Lower lobe of right lung (tissue), 2 donors: Measurements from ENCODE around the gene PRTFDC1. TPM values are rescaled to one million over a fixed set of nuclear protein-coding genes. Genes with fewer than 3 reads are reported as not detected.

Source experiments
- ATAC-seq, 2 donors: fragments of 200-7000 bp; cut with Tn5 transposase; one replicate each; pipeline ENCODE4 v1.9.1; 2020 to 2022; ENCODE audit warnings: mild to moderate bottlenecking in 2 of 2, moderate library complexity in 2 of 2
- DNase-seq: peaks from one replicate; pipeline ENCODE4 v3.0.0-alpha.2; 2020
- H3K27ac ChIP-seq: fragments of 200-600 bp; one replicate; pipeline ENCODE4 v1.8.0; 2022
- H3K27me3 ChIP-seq: fragments of 200-600 bp; one replicate; pipeline ENCODE4 v1.8.0; 2022; ENCODE audit warnings: low read depth
- H3K36me3 ChIP-seq: fragments of 200-600 bp; one replicate; pipeline ENCODE4 v1.8.0; 2022; ENCODE audit warnings: mild to moderate bottlenecking
- H3K4me1 ChIP-seq: fragments of 200-600 bp; one replicate; pipeline ENCODE4 v1.8.0; 2022
- H3K4me3 ChIP-seq: fragments of 200-600 bp; one replicate; pipeline ENCODE4 v1.8.0; 2022; ENCODE audit warnings: mild to moderate bottlenecking
- H3K9me3 ChIP-seq: fragments of 200-600 bp; one replicate; pipeline ENCODE4 v1.8.0; 2022
- CTCF ChIP-seq: fragments of 200-600 bp; IDR thresholded peaks from one replicate; pipeline ENCODE4 v1.8.0; 2022; ENCODE audit warnings: antibody characterized with exemption, mild to moderate bottlenecking
- intact Hi-C: fragments of 100-400 bp; cut with DNase I; formaldehyde crosslinking; loops from one replicate; pipeline ENCODE4 v1.11.0; 2022
- total RNA-seq: library from RNA; stranded (reverse); fragmentation: NEBNext Ultra II Directional; extraction: Animal tissue kit (Norgen Biotek cat#: 25700); gene quantifications from one replicate; pipeline ENCODE4 v1.2.1, GENCODE V29; 2021
- donor health status: DM: no; HTN: yes; CAD: no; lungs with severe emphysema.

PRTFDC1 gene
- total RNA-seq, 1 donor from 2014 or later, result 3.8 TPM

- no peaks in the 10 kb centered on the region for H3K36me3 ChIP-seq
- TF ChIP-seq CTCF, result no peak
- no peak for DNase-seq
- intact Hi-C loops, result no loop called here
- H3K27me3 ChIP-seq, result no peaks in the 10 kb centered on the region
- H3K27ac ChIP-seq, result no peak overlapping the region
- no peaks in the 10 kb centered on the region for H3K9me3 ChIP-seq
- H3K4me3 ChIP-seq, result no peak overlapping the region
- no peaks in the 10 kb centered on the region for H3K4me1 ChIP-seq
- ATAC-seq, result no peak
Measured at GRCh38 chr10:24802378-24802777, 150.0 kb downstream of the PRTFDC1 start.

GRCh38 chr10:24800861-24801260, 151.5 kb downstream of the PRTFDC1 start:
- no peaks in the 10 kb centered on the region for H3K9me3 ChIP-seq
- intact Hi-C loops, result no loop called here

More at GRCh38 chr10:24800861-24801260, 151.5 kb downstream of the PRTFDC1 start:
- Histone ChIP-seq H3K4me1 (no peaks in the 10 kb centered on the region), H3K4me3 (no peak overlapping the region), H3K36me3 (no peaks in the 10 kb centered on the region), H3K27ac (no peak overlapping the region), H3K27me3 (no peaks in the 10 kb centered on the region)
- no peak for ATAC-seq
- no peak for DNase-seq
- no peak for TF ChIP-seq CTCF

Other genes starting within 250 kb of the PRTFDC1 start
- 83.1 TPM for gene ARHGAP21, start 228.7 kb downstream of the PRTFDC1 start, total RNA-seq
- 6.5 TPM for gene ENKUR, start 63.6 kb upstream of the PRTFDC1 start, total RNA-seq
- 2.7 TPM for gene THNSL1, start 64.0 kb upstream of the PRTFDC1 start, total RNA-seq
- gene GPR158, start 222.4 kb upstream of the PRTFDC1 start, total RNA-seq, result 0.12 TPM